Measurements from ENCODE around the gene GPR31.

- TF ChIP-seq CTCF (IDR thresholded peaks at IDR 0.05; ENCODE audit: insufficient read depth, low read depth, low read length) (no peak), EZH2 (IDR thresholded peaks at IDR 0.05; ENCODE audit: insufficient read depth, low read length) (no peak)
Observed at GRCh38 chr6:167118839-167119238, 38.9 kb downstream of the GPR31 start.

Data from astrocyte (in vitro differentiated cells and primary cell).